Mesothelial cell of epicardium (in vitro differentiated cells): ENCODE measurements around the gene CTNNA3. TPM values are rescaled to one million over a fixed set of nuclear protein-coding genes. Genes with fewer than 3 reads are reported as not detected.

Experiments
- DNase-seq, 2 experiments: peaks; one replicate each; pipeline ENCODE4 v3.0.0; 2021; ENCODE audit warnings: low spot score in 2 of 2; ENCODE audit not compliant: unreplicated experiment in 2 of 2
- H3K27ac Mint-ChIP-seq: 2 replicates; pipeline ENCODE4 v1.8.0; 2021; ENCODE audit warnings: mixed read lengths
- H3K27me3 Mint-ChIP-seq: 2 replicates; pipeline ENCODE4 v1.8.0; 2021; ENCODE audit warnings: low read depth, mixed read lengths
- H3K36me3 Mint-ChIP-seq: 2 replicates; pipeline ENCODE4 v1.8.0; 2021; ENCODE audit warnings: mixed read lengths
- H3K4me1 Mint-ChIP-seq: 2 replicates; pipeline ENCODE4 v1.8.0; 2021; ENCODE audit warnings: mixed read lengths
- H3K4me3 Mint-ChIP-seq: 2 replicates; pipeline ENCODE4 v1.8.0; 2021; ENCODE audit warnings: mild to moderate bottlenecking, moderate library complexity, mixed read lengths
- H3K9me3 Mint-ChIP-seq: 2 replicates; pipeline ENCODE4 v1.8.0; 2021; ENCODE audit warnings: mixed read lengths
- total RNA-seq: library from RNA; stranded (reverse); gene quantifications from 3 replicates; pipeline ENCODE4 v1.2.1, GENCODE V29; 2021
- TF ChIP-seq, protein P1 (sequence below): fragments of 200-600 bp; sonication (generic); IDR thresholded peaks from one replicate; pipeline ENCODE4 v1.5.0; 2021; ENCODE audit warnings: antibody characterized with exemption; ENCODE audit not compliant: unreplicated experiment

The CTNNA3 gene
- total RNA-seq, 1 donor from 2014 or later: 14.2 TPM

DNA sequence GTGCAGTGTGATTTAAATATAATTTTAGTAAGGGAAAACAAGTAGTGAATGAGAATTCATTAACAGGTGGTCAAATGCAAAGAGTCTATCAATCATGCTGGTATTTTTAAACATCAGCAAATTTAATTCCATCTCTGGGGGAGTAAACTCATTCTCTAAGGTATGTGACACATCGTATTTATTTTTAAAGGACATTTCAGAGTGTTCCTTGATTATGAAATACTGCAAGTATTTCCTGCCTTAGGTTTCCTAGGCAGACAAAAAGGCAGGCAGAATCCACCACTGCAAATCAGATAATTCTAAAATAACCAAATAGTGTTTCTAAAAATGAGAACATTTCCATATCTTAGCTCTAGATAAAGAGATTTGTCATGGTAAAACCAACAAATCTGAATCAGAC, 576.3 kb downstream of the CTNNA3 start:
- Mint-ChIP-seq H3K9me3 (no peaks in the 10 kb centered on the region), H3K27me3 (peaks cover 5% of the 10 kb centered on the region), H3K27ac (peak overlapping the region; percentile 0), H3K4me3 (no peak overlapping the region), H3K4me1 (peaks cover 40% of the 10 kb centered on the region), H3K36me3 (no peaks in the 10 kb centered on the region)
- TF ChIP-seq, protein P1, sequence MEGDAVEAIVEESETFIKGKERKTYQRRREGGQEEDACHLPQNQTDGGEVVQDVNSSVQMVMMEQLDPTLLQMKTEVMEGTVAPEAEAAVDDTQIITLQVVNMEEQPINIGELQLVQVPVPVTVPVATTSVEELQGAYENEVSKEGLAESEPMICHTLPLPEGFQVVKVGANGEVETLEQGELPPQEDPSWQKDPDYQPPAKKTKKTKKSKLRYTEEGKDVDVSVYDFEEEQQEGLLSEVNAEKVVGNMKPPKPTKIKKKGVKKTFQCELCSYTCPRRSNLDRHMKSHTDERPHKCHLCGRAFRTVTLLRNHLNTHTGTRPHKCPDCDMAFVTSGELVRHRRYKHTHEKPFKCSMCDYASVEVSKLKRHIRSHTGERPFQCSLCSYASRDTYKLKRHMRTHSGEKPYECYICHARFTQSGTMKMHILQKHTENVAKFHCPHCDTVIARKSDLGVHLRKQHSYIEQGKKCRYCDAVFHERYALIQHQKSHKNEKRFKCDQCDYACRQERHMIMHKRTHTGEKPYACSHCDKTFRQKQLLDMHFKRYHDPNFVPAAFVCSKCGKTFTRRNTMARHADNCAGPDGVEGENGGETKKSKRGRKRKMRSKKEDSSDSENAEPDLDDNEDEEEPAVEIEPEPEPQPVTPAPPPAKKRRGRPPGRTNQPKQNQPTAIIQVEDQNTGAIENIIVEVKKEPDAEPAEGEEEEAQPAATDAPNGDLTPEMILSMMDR: no peak
- no peak for DNase-seq

DNA sequence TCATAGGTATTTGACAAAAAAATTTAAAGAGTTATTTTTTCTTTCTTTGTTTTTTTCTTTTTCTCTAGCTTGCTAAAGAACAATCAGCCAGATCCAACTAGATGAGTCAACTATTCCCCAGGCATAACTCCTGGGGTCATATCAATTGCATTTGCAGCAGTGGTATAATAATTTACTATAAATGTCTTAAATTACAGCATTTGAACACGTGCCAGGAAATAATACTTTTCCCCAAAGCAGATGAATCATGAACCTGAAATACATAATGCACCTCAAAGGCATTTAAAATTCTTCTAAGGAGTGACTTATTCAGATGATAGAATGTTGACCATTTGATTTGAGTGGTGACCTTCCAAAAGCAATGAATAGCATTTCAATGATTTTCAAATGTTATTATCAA, 580.0 kb downstream of the CTNNA3 start:
- TF ChIP-seq, protein P1: no peak
- peaks cover 2% of the 10 kb centered on the region for H3K27me3 Mint-ChIP-seq
- no peaks in the 10 kb centered on the region for H3K9me3 Mint-ChIP-seq
- no peak overlapping the region for H3K4me3 Mint-ChIP-seq
- no peaks in the 10 kb centered on the region for H3K36me3 Mint-ChIP-seq
- no peak for DNase-seq
- H3K4me1 Mint-ChIP-seq: peaks cover 52% of the 10 kb centered on the region
- peak overlapping the region; percentile 82 for H3K27ac Mint-ChIP-seq

DNA sequence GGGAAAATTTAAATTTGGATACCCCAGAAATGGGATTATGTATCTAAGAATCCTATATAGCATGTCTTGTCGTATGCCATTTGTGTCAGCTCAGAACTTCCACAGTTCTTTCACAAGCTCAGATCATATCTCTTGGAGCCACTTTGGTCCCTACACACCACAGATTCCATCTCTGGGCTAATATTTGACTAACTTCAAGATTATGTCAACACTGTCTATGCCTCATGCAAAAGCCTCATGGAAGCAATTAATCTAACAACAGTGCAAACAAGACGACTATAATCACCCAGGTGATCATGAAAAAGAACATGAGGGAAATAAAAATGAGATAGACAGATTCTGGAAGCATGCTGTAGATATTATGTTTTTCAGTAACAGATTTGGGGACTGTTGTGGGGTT, 581.0 kb downstream of the CTNNA3 start:
- Mint-ChIP-seq H3K9me3 (no peaks in the 10 kb centered on the region), H3K27me3 (no peaks in the 10 kb centered on the region), H3K27ac (peak overlapping the region; percentile 72), H3K4me3 (no peak overlapping the region), H3K4me1 (peaks cover 52% of the 10 kb centered on the region), H3K36me3 (no peaks in the 10 kb centered on the region)
- no peak for DNase-seq
- TF ChIP-seq, protein P1: no peak

DNA sequence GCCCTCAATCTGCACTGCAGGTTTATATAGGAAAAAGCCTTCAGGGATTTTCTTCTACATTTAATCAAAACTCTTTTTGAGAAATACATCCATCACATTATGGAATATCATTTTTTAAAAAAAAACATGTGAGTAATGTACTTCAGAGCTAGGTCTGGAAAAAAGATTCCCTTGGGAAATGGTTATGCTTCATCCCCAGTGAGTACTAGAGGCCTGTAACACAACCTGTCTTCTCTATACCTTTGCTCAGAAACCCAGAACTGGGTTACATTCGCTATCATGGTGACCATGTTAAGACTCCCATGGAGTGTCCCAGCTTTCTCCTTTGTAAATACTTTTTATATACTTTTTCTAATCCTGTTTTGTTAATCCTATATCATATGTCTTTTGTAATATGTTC, 583.2 kb downstream of the CTNNA3 start:
- H3K4me1 Mint-ChIP-seq: peaks cover 42% of the 10 kb centered on the region
- TF ChIP-seq, protein P1: no peak
- peak overlapping the region; percentile 11 for H3K27ac Mint-ChIP-seq
- H3K27me3 Mint-ChIP-seq: no peaks in the 10 kb centered on the region
- no peaks in the 10 kb centered on the region for H3K36me3 Mint-ChIP-seq
- no peak overlapping the region for H3K4me3 Mint-ChIP-seq
- no peak for DNase-seq
- H3K9me3 Mint-ChIP-seq: no peaks in the 10 kb centered on the region

DNA sequence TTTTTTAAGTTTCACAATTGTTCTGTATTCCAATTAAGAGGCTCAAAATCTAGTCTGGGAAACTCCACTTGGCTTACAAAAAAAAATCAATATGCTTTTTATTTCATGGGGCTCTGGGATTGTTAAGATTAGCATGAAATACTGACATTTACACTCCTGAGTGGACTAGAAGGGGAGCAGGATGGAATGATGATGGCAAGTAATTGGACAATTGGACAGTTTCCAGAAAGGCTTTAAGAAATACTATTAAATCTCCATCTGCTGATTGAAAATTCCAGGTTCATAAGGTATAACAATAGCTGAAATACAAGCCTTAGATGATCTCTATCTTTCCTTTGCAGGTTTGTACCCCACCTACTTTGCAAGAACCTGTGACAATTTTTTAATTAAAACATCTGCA, 585.7 kb downstream of the CTNNA3 start:
- Mint-ChIP-seq H3K27ac (no peak overlapping the region), H3K36me3 (no peaks in the 10 kb centered on the region), H3K27me3 (no peaks in the 10 kb centered on the region), H3K4me3 (no peak overlapping the region), H3K4me1 (peaks cover 28% of the 10 kb centered on the region), H3K9me3 (no peaks in the 10 kb centered on the region)
- no peak for DNase-seq
- TF ChIP-seq, protein P1: no peak

DNA sequence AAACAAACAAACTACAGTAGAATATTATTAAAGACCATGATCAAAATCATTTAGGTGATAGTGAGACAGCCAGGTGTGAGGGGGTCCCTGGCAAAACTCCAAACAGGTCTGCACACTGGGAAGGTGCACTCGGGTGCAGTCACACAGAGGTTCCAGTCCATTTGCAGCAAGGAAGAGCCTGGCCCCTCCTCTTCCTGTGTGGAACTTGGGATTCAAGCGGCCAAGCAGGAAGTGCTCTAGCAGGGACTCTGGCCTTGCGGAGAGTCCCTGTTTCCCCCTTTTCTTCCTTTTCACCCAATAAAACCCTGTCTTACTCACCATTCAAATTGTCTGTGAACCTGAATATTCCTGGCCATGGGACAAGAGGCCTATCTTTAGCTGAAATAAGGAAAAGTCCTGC, 588.3 kb downstream of the CTNNA3 start:
- Mint-ChIP-seq H3K27ac (no peak overlapping the region), H3K27me3 (no peaks in the 10 kb centered on the region), H3K4me1 (peaks cover 22% of the 10 kb centered on the region), H3K36me3 (no peaks in the 10 kb centered on the region), H3K4me3 (no peak overlapping the region), H3K9me3 (no peaks in the 10 kb centered on the region)
- TF ChIP-seq, protein P1: no peak
- no peak for DNase-seq
